Mucosa of descending colon (tissue), 3 donors: ENCODE data around the gene KIF12. TPM values are rescaled to one million over a fixed set of nuclear protein-coding genes. Genes with fewer than 3 reads are reported as not detected.
A peak's percentile ranks its signal among the peaks of the same experiment; 100 is the strongest.

Source experiments
- ATAC-seq: fragments of 200-7000 bp; cut with Tn5 transposase; one replicate; pipeline ENCODE4 v1.9.1; 2020; ENCODE audit warnings: mild to moderate bottlenecking, moderate library complexity
- DNase-seq, 3 donors: peaks; one replicate each; pipeline ENCODE4 v3.0.0-alpha.2; 2020
- H3K36me3 ChIP-seq: fragments of 200-600 bp; one replicate; pipeline ENCODE4 v1.8.0; 2021; ENCODE audit warnings: low read depth, mild to moderate bottlenecking
- H3K4me1 ChIP-seq: fragments of 200-600 bp; one replicate; pipeline ENCODE4 v1.8.0; 2021; ENCODE audit warnings: low read depth, mild to moderate bottlenecking
- H3K4me3 ChIP-seq: fragments of 200-600 bp; one replicate; pipeline ENCODE4 v1.8.0; 2021; ENCODE audit warnings: mild to moderate bottlenecking
- H3K9me3 ChIP-seq: fragments of 200-600 bp; one replicate; pipeline ENCODE4 v1.8.0; 2021; ENCODE audit warnings: mild to moderate bottlenecking
- intact Hi-C, 2 donors: fragments of 100-400 bp; cut with DNase I in 1 of 2; cut with micrococcal nuclease in 1 of 2; formaldehyde crosslinking; loops; one replicate each; pipeline versions ENCODE4 v1.11.0 to v1.11.1; 2022; cut with DNase I, micrococcal nuclease
- total RNA-seq, 3 donors: library from RNA; stranded (reverse); fragmentation: NEBNext Ultra II Directional in 2 of 3; extraction: Animal tissue kit (Norgen Biotek cat#: 25700) in 2 of 3; gene quantifications; one replicate each; pipeline versions ENCODE4 v1.2.1 to v1.2.4, GENCODE V29; 2021 to 2023
- TF ChIP-seq, protein P1 (sequence below): fragments of 200-600 bp; IDR thresholded peaks from one replicate; pipeline ENCODE4 v1.8.0; 2022; ENCODE audit warnings: antibody characterized with exemption, mild to moderate bottlenecking
- donor health status: DM: no; HTN: no; CAD: no; lungs with moderate emphysema.
- donor health status: DM: no; HTN: no; CAD: no.
- donor health status: DM: no; HTN: yes; CAD: no.

KIF12 gene
- total RNA-seq, 3 donors from 2014 or later: 12.3 to 36.9 (median 13.6) TPM

DNA sequence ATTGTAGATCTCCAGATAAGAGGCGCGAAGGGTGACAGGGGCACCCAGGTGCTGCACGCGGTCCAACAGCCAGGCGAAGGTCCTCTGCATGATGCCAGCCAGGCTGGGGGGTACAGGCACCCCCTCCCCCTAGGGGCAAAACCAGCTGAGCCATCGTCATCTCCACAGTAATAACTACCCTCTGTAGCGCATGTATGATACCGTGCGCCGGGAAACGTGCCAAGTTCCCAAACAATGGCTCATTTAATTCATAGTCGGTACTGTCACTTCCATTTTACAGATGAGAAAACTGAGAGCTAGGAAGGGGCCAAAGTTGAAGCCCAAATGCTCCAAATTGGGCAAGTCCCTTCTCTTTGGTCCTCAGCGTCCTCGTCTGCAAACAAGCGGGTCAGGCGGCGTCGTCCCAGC is 1.5 kb downstream of the KIF12 start:
- DNase-seq: peak; percentile 69 to 77 (median 72)
- intact Hi-C loops: no loop called here

DNA sequence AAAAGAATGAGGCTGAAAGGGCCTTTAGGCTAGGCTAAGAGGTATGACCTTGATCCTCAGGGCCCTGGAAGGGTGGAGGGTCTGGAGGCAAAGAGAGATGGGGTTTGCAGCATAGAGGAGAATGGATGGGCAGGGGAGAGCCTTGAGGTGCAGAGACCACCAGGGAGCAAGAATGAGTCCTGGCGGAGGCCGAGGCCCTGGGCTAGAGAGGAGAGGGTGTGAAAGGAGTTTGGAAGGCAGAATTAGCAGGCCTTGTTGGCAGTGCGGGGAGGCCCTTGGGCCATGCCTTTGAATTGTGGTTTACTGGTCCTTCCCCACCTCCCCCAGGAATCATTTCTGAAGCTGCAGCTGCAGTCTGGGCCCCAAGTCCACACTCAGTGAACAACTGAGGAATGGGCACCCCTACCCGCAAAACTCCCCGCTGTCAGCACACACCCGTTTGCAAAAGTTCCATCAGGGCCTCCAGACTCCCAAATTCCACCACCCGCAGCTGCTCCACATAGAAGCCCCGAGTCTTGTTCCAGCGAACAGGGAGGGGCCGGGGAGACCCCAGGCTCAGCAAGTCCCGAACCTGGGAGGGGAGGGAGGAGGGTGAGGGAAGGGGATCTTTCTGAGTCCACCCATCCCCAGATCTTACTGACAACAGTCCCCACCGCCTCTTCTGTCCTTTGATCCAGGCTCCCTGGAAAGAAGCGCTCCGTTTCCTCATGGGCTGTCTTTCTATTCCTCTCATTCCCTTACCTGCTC is 2.1 kb downstream of the KIF12 start:
- ATAC-seq (peak; percentile 4), DNase-seq (no peak)
- intact Hi-C loops: no loop called here
- Histone ChIP-seq H3K36me3 (no peaks in the 10 kb centered on the region), H3K4me1 (peaks cover 5% of the 10 kb centered on the region), H3K9me3 (no peaks in the 10 kb centered on the region), H3K4me3 (no peak overlapping the region)
- TF ChIP-seq, protein P1, sequence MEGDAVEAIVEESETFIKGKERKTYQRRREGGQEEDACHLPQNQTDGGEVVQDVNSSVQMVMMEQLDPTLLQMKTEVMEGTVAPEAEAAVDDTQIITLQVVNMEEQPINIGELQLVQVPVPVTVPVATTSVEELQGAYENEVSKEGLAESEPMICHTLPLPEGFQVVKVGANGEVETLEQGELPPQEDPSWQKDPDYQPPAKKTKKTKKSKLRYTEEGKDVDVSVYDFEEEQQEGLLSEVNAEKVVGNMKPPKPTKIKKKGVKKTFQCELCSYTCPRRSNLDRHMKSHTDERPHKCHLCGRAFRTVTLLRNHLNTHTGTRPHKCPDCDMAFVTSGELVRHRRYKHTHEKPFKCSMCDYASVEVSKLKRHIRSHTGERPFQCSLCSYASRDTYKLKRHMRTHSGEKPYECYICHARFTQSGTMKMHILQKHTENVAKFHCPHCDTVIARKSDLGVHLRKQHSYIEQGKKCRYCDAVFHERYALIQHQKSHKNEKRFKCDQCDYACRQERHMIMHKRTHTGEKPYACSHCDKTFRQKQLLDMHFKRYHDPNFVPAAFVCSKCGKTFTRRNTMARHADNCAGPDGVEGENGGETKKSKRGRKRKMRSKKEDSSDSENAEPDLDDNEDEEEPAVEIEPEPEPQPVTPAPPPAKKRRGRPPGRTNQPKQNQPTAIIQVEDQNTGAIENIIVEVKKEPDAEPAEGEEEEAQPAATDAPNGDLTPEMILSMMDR: no peak

More for the DNA sequence above, 1.5 kb downstream of the KIF12 start:
- peak; percentile 31 for ATAC-seq
- Histone ChIP-seq H3K4me3 (peak overlapping the region; percentile 6), H3K4me1 (peaks cover 5% of the 10 kb centered on the region), H3K9me3 (no peaks in the 10 kb centered on the region), H3K36me3 (no peaks in the 10 kb centered on the region)
- TF ChIP-seq, protein P1: no peak

DNA sequence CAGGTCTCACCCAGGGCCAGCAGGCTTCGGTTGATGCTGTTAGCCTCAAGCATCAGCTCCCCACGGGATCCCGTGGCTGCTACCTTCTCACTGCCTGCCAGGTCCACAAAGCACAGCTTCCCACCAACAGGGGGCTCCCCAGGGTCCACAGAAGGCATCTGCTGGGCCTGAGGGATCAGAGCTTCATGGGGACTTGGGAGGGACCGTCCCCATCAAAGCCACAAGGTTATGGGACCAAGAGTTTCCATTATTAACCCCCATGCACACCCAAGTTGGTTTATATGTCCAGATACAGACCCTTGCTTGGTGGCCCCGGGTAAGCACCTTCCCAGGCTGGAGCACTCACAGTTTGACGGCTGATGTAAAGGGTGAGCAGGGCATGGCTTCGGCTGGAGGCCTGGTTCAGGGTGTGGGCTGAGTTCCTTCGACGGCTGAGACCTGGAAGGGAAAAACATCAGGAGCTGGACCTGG is 3.0 kb downstream of the KIF12 start:
- Histone ChIP-seq H3K36me3 (no peaks in the 10 kb centered on the region), H3K9me3 (no peaks in the 10 kb centered on the region), H3K4me1 (peaks cover 5% of the 10 kb centered on the region), H3K4me3 (no peak overlapping the region)
- no peak for DNase-seq
- TF ChIP-seq, protein P1: no peak
- intact Hi-C loops: no loop called here
- no peak for ATAC-seq

DNA sequence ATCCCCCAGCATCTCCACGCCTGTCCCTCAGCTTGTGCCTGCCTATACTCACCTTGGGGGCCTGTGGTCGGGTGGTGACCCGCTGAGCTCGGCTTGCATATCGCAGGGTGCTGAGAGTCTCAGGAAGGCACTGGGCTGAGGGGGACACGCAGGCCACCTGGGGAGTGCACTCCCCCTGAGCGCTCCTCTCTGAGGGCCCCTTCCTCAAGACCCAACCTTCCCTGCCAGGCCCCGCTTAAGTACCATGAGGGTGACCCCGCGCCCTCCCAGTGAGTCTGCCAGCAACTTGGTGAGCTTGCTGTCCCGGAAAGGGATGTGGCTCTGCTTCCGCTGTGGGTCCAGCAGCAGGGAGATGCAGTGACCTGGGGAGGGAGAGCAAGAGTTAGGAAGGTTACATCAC is 4.1 kb downstream of the KIF12 start:
- Histone ChIP-seq H3K36me3 (no peaks in the 10 kb centered on the region), H3K9me3 (no peaks in the 10 kb centered on the region), H3K4me1 (peaks cover 5% of the 10 kb centered on the region), H3K4me3 (no peak overlapping the region)
- ATAC-seq: no peak
- TF ChIP-seq, protein P1: no peak
- DNase-seq: no peak
- intact Hi-C loops: no loop called here

DNA sequence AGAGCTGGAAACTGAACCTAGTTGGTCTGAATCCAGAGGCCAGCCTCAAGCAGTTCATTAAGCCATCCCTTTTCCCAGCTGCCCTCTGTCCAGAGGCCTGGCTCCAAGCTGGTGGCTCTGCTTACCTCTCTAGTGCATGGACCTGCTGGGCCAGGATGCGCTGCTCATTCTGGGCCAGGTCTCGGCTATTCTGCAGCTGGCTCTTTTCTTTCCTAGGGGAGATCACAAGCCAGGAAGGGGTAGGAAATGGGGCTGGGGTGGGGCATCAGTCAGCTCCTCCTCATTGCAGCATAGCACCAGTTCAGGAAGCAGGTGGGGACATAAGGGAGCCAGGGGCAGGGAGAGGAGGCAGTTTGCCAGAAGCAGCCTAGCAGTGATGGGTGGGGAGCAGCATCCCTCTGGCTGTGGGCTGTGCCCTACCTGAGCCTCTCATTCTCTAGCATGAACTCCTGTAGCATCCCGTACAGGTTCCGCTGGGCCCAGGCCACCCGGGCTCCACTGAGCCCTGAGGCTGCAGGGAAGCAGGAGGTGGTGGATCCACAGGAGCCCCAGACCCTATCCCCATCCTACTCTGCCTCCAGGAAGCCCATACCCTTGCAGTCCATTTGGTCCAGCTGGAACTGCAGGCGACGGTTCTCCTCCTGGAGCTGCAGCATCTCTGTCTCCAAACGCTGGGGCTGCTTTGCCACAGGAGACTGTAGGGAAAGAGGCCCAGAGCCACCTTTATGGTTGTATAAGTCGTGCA is 5.2 kb downstream of the KIF12 start:
- DNase-seq (no peak), ATAC-seq (no peak)
- H3K4me1 ChIP-seq: peaks cover 3% of the 10 kb centered on the region
- no peaks in the 10 kb centered on the region for H3K9me3 ChIP-seq
- no peak overlapping the region for H3K4me3 ChIP-seq
- TF ChIP-seq, protein P1: no peak
- no peaks in the 10 kb centered on the region for H3K36me3 ChIP-seq
- intact Hi-C loops: no loop called here
